GM18502 (cell line): ENCODE data around the gene SMPD2.

ENCODE experiments used
- ATAC-seq: cut with Tn5 transposase; IDR thresholded peaks from one replicate; pipeline ENCODE4 v1.9.1; 2021; ENCODE audit warnings: mild to moderate bottlenecking; ENCODE audit not compliant: unreplicated experiment, poor library complexity

Gene SMPD2

GRCh38 chr6:109480993-109481480 is 40.5 kb downstream of the SMPD2 start:
- no peak for ATAC-seq

- ATAC-seq: peak; percentile 88
Measured at GRCh38 chr6:109482905-109483734, 42.6 kb downstream of the SMPD2 start, which contains the start of gene ZBTB24. Gene ZBTB24 (minus strand): TSS chr6:109483219. CDS start chr6:109482026, 1,193 bp downstream.

GRCh38 chr6:109483735-109484057 is 43.2 kb downstream of the SMPD2 start:
- no peak for ATAC-seq

- no peak for ATAC-seq
Measured at GRCh38 chr6:109484122-109484521, 43.6 kb downstream of the SMPD2 start.

GRCh38 chr6:109485266-109485935 is 44.9 kb downstream of the SMPD2 start:
- no peak for ATAC-seq

GRCh38 chr6:109486068-109486467 is 45.5 kb downstream of the SMPD2 start:
- ATAC-seq: no peak

- ATAC-seq: no peak
Measured at GRCh38 chr6:109488001-109488400, 47.5 kb downstream of the SMPD2 start.

- ATAC-seq: no peak
Measured at GRCh38 chr6:109490713-109491112, 50.2 kb downstream of the SMPD2 start.

GRCh38 chr6:109491207-109491938 is 50.8 kb downstream of the SMPD2 start:
- ATAC-seq: peak; percentile 53
